GM21367 (cell line): ENCODE measurements around the gene SSBP2.
A peak's percentile ranks its signal among the peaks of the same experiment; 100 is the strongest.
"Not testable (repeated sequence)": the region's sequence is repeated elsewhere in the genome, so short reads cannot be mapped to it uniquely, and the experiment has no call there.

ENCODE experiments used
- ATAC-seq: cut with Tn5 transposase; IDR thresholded peaks from one replicate; pipeline ENCODE4 v1.9.1; 2021; ENCODE audit not compliant: unreplicated experiment

The SSBP2 gene

GRCh38 chr5:81534441-81534840 lies 216.5 kb downstream of the SSBP2 start:
- no peak for ATAC-seq

- no peak for ATAC-seq
Observed at GRCh38 chr5:81533629-81534405, 217.1 kb downstream of the SSBP2 start.

- no peak for ATAC-seq
Observed at GRCh38 chr5:81530919-81531318, 220.0 kb downstream of the SSBP2 start.

- ATAC-seq = no peak
Observed at GRCh38 chr5:81525690-81526089, 225.2 kb downstream of the SSBP2 start.

GRCh38 chr5:81524015-81524414 lies 226.9 kb downstream of the SSBP2 start:
- no peak for ATAC-seq

GRCh38 chr5:81522571-81522970 lies 228.3 kb downstream of the SSBP2 start:
- ATAC-seq = no peak

- no peak for ATAC-seq
Observed at GRCh38 chr5:81520769-81521168, 230.1 kb downstream of the SSBP2 start.

- ATAC-seq = no peak
Observed at GRCh38 chr5:81519217-81519905, 231.5 kb downstream of the SSBP2 start.

- no peak for ATAC-seq
Observed at GRCh38 chr5:81517462-81517861, 233.4 kb downstream of the SSBP2 start.

GRCh38 chr5:81516091-81516490 lies 234.8 kb downstream of the SSBP2 start:
- ATAC-seq = no peak

GRCh38 chr5:81513982-81514381 lies 236.9 kb downstream of the SSBP2 start:
- ATAC-seq = no peak

- ATAC-seq = no peak
Observed at GRCh38 chr5:81513473-81513872, 237.4 kb downstream of the SSBP2 start.

- ATAC-seq = peak; percentile 97
Observed at GRCh38 chr5:81506900-81507588, 243.9 kb downstream of the SSBP2 start.

GRCh38 chr5:81506378-81506777 lies 244.5 kb downstream of the SSBP2 start:
- ATAC-seq = no peak

GRCh38 chr5:81505672-81506071 lies 245.2 kb downstream of the SSBP2 start:
- ATAC-seq = no peak

GRCh38 chr5:81503602-81504001 lies 247.3 kb downstream of the SSBP2 start:
- ATAC-seq = not testable (repeated sequence)

- no peak for ATAC-seq
Observed at GRCh38 chr5:81495286-81495685, 255.6 kb downstream of the SSBP2 start.

- ATAC-seq = no peak
Observed at GRCh38 chr5:81488862-81489261, 262.0 kb downstream of the SSBP2 start.

- no peak for ATAC-seq
Observed at GRCh38 chr5:81486711-81487110, 264.2 kb downstream of the SSBP2 start.

- ATAC-seq = no peak
Observed at GRCh38 chr5:81482595-81482994, 268.3 kb downstream of the SSBP2 start.

- not testable (repeated sequence) for ATAC-seq
Observed at GRCh38 chr5:81473395-81473794, 277.5 kb downstream of the SSBP2 start.

GRCh38 chr5:81469676-81470075 lies 281.2 kb downstream of the SSBP2 start:
- ATAC-seq = no peak
